Memory B cell (primary cell): ENCODE data around the gene SRSF2.
"Not testable (repeated sequence)": the region's sequence is repeated elsewhere in the genome, so short reads cannot be mapped to it uniquely, and the experiment has no call there.

ENCODE experiments used
- ATAC-seq: fragments of 150-1000 bp; cut with Tn5 transposase; 2 replicates; pipeline ENCODE4 v1.10.0; 2021; ENCODE audit warnings: low read depth, mild to moderate bottlenecking, moderate library complexity
- DNase-seq, 2 donors: peaks; one replicate each; pipeline ENCODE4 v3.0.0; 2022; ENCODE audit warnings: low spot score in 2 of 2
- H3K27ac Mint-ChIP-seq: one replicate; pipeline ENCODE4 v1.8.0; 2022; ENCODE audit warnings: mild to moderate bottlenecking, moderate library complexity, mixed read lengths
- H3K27me3 Mint-ChIP-seq: one replicate; pipeline ENCODE4 v1.8.0; 2022; ENCODE audit warnings: mixed read lengths
- H3K36me3 Mint-ChIP-seq: one replicate; pipeline ENCODE4 v1.8.0; 2022; ENCODE audit warnings: mild to moderate bottlenecking, mixed read lengths
- H3K4me1 Mint-ChIP-seq: one replicate; pipeline ENCODE4 v1.8.0; 2022; ENCODE audit warnings: mixed read lengths
- H3K4me3 Mint-ChIP-seq: one replicate; pipeline ENCODE4 v1.8.0; 2022; ENCODE audit warnings: mild to moderate bottlenecking, moderate library complexity, mixed read lengths
- H3K9me3 Mint-ChIP-seq: one replicate; pipeline ENCODE4 v1.8.0; 2022; ENCODE audit warnings: mixed read lengths

SRSF2 gene

GRCh38 chr17:76733618-76733957, 3.5 kb downstream of the SRSF2 start:
- ATAC-seq (no peak), DNase-seq (no peak)
- H3K27ac Mint-ChIP-seq, result peak overlapping the region; percentile 99
- H3K4me3 Mint-ChIP-seq, result peak overlapping the region; percentile 77
- H3K27me3 Mint-ChIP-seq, result no peaks in the 10 kb centered on the region
- peaks cover 26% of the 10 kb centered on the region for H3K4me1 Mint-ChIP-seq
- peaks cover 25% of the 10 kb centered on the region for H3K36me3 Mint-ChIP-seq
- no peaks in the 10 kb centered on the region for H3K9me3 Mint-ChIP-seq

GRCh38 chr17:76732734-76733617, 4.2 kb downstream of the SRSF2 start:
- ATAC-seq (no peak), DNase-seq (no peak)
- Mint-ChIP-seq H3K36me3 (peaks cover 25% of the 10 kb centered on the region), H3K27ac (peak overlapping the region; percentile 99), H3K4me1 (peaks cover 22% of the 10 kb centered on the region), H3K9me3 (no peaks in the 10 kb centered on the region), H3K4me3 (peak overlapping the region; percentile 77), H3K27me3 (no peaks in the 10 kb centered on the region)

- DNase-seq, H3K9me3 Mint-ChIP-seq, H3K4me3 Mint-ChIP-seq, H3K27me3 Mint-ChIP-seq, ATAC-seq: not testable (repeated sequence)
- Mint-ChIP-seq H3K4me1 (peaks cover 28% of the 10 kb centered on the region), H3K27ac (peak overlapping the region; percentile 58), H3K36me3 (peaks cover 25% of the 10 kb centered on the region)
These were observed 5.1 kb downstream of the SRSF2 start for GRCh38 chr17:76731800-76732733.

- peak overlapping the region; percentile 95 for H3K4me3 Mint-ChIP-seq
- H3K36me3 Mint-ChIP-seq, result peaks cover 2% of the 10 kb centered on the region
- no peaks in the 10 kb centered on the region for H3K27me3 Mint-ChIP-seq
- H3K9me3 Mint-ChIP-seq, result no peaks in the 10 kb centered on the region
- H3K27ac Mint-ChIP-seq, result peak overlapping the region; percentile 99
- ATAC-seq (no peak), DNase-seq (peak; percentile 15 to 40)
- peaks cover 15% of the 10 kb centered on the region for H3K4me1 Mint-ChIP-seq
These were observed 9.2 kb downstream of the SRSF2 start for GRCh38 chr17:76727745-76728456.

GRCh38 chr17:76726776-76727718, 10.1 kb downstream of the SRSF2 start, which contains the start of gene METTL23:
Gene METTL23 (plus strand): TSS chr17:76726839. CDS start chr17:76729711, 2,872 bp downstream.
- H3K36me3 Mint-ChIP-seq, result peaks cover 2% of the 10 kb centered on the region
- peak; percentile 88 to 94 for DNase-seq
- peaks cover 15% of the 10 kb centered on the region for H3K4me1 Mint-ChIP-seq
- no peaks in the 10 kb centered on the region for H3K27me3 Mint-ChIP-seq
- peak within 1 kb of the TSS; percentile 99 for H3K27ac Mint-ChIP-seq
- H3K4me3 Mint-ChIP-seq, result peak within 1 kb of the TSS; percentile 95
- peak; percentile 76 for ATAC-seq
- no peaks in the 10 kb centered on the region for H3K9me3 Mint-ChIP-seq

GRCh38 chr17:76726231-76726775, 10.8 kb downstream of the SRSF2 start, which contains the start of gene JMJD6:
Gene JMJD6 (minus strand): TSS chr17:76726606. CDS start chr17:76726475, 131 bp downstream.
- peak in 1 of 2 donors; percentile 80 for DNase-seq
- H3K4me3 Mint-ChIP-seq, result peak within 1 kb of the TSS; percentile 95
- ATAC-seq, result no peak

GRCh38 chr17:76725580-76726230, 11.4 kb downstream of the SRSF2 start:
- H3K36me3 Mint-ChIP-seq, result peaks cover 6% of the 10 kb centered on the region
- H3K4me1 Mint-ChIP-seq, result peaks cover 17% of the 10 kb centered on the region
- ATAC-seq (peak; percentile 10), DNase-seq (peak; percentile 47 to 69)
- peak overlapping the region; percentile 99 for H3K27ac Mint-ChIP-seq
- H3K9me3 Mint-ChIP-seq, result no peaks in the 10 kb centered on the region
- H3K4me3 Mint-ChIP-seq, result peak overlapping the region; percentile 95
- H3K27me3 Mint-ChIP-seq, result no peaks in the 10 kb centered on the region

More at GRCh38 chr17:76726231-76726775, 10.8 kb downstream of the SRSF2 start, which contains the start of gene JMJD6:
- Mint-ChIP-seq H3K27ac (peak within 1 kb of the TSS; percentile 99), H3K27me3 (no peaks in the 10 kb centered on the region), H3K4me1 (peaks cover 17% of the 10 kb centered on the region), H3K36me3 (peaks cover 6% of the 10 kb centered on the region), H3K9me3 (no peaks in the 10 kb centered on the region)

- Mint-ChIP-seq H3K27ac (no peak overlapping the region), H3K4me3 (no peak overlapping the region), H3K9me3 (no peaks in the 10 kb centered on the region), H3K27me3 (no peaks in the 10 kb centered on the region), H3K4me1 (peaks cover 17% of the 10 kb centered on the region), H3K36me3 (peaks cover 9% of the 10 kb centered on the region)
- DNase-seq (no peak), ATAC-seq (no peak)
These were observed 13.3 kb downstream of the SRSF2 start for GRCh38 chr17:76723812-76724211.

GRCh38 chr17:76722977-76723376, 14.2 kb downstream of the SRSF2 start:
- peaks cover 11% of the 10 kb centered on the region for H3K36me3 Mint-ChIP-seq
- H3K9me3 Mint-ChIP-seq, DNase-seq, ATAC-seq, H3K27ac Mint-ChIP-seq, H3K27me3 Mint-ChIP-seq, H3K4me3 Mint-ChIP-seq: not testable (repeated sequence)
- H3K4me1 Mint-ChIP-seq, result peaks cover 17% of the 10 kb centered on the region

GRCh38 chr17:76722279-76722678, 14.9 kb downstream of the SRSF2 start:
- H3K27ac Mint-ChIP-seq, result no peak overlapping the region
- DNase-seq (no peak), ATAC-seq (no peak)
- H3K36me3 Mint-ChIP-seq, result peaks cover 11% of the 10 kb centered on the region
- no peak overlapping the region for H3K4me3 Mint-ChIP-seq
- H3K27me3 Mint-ChIP-seq, result no peaks in the 10 kb centered on the region
- H3K9me3 Mint-ChIP-seq, result no peaks in the 10 kb centered on the region
- peaks cover 11% of the 10 kb centered on the region for H3K4me1 Mint-ChIP-seq

GRCh38 chr17:76721463-76721862, 15.7 kb downstream of the SRSF2 start:
- Mint-ChIP-seq H3K9me3 (no peaks in the 10 kb centered on the region), H3K4me3 (no peak overlapping the region), H3K36me3 (peaks cover 11% of the 10 kb centered on the region), H3K4me1 (peaks cover 11% of the 10 kb centered on the region), H3K27ac (no peak overlapping the region), H3K27me3 (no peaks in the 10 kb centered on the region)
- ATAC-seq (no peak), DNase-seq (no peak)

- DNase-seq, result no peak
- Mint-ChIP-seq H3K27ac (no peak overlapping the region), H3K36me3 (peaks cover 15% of the 10 kb centered on the region), H3K9me3 (no peaks in the 10 kb centered on the region), H3K4me1 (peaks cover 16% of the 10 kb centered on the region), H3K4me3 (no peak overlapping the region), H3K27me3 (no peaks in the 10 kb centered on the region)
- no peak for ATAC-seq
These were observed 16.2 kb downstream of the SRSF2 start for GRCh38 chr17:76720941-76721340.
